Endothelial cell of umbilical vein (primary cell): ENCODE measurements around the gene YTHDC2.

Experiments used
- CTCF ChIP-seq, 2 donors: IDR thresholded peaks; 1 replicate in 1 of 2; 2 replicates in 1 of 2; pipeline ENCODE4 v1.5.1; 2011; ENCODE audit warnings: low read length in 2 of 2, mild to moderate bottlenecking in 2 of 2, moderate library complexity in 2 of 2, control low read depth in 1 of 2, inconsistent platforms in 1 of 2, low read depth in 1 of 2; ENCODE audit not compliant: insufficient read depth in 1 of 2; ENCODE audit errors: extremely low read depth in 1 of 2
- MYC ChIP-seq: IDR thresholded peaks from one replicate; pipeline ENCODE4 v1.6.1; 2011; ENCODE audit warnings: mild to moderate bottlenecking, low read depth, low read length
- POLR2A ChIP-seq: IDR thresholded peaks from 2 replicates; pipeline ENCODE4 v1.6.1; 2012; ENCODE audit warnings: low read depth, mild to moderate bottlenecking, control low read depth, low read length

- TF ChIP-seq CTCF (IDR thresholded peaks at IDR 0.05; ENCODE audit: extremely low read depth in 1 of 2, insufficient read depth in 1 of 2, low read depth in 1 of 2, low read length in 2 of 2) (no peak), POLR2A (no peak), MYC (no peak)
Observed at GRCh38 chr5:113474100-113474728, 39.3 kb upstream of the YTHDC2 start.
